HG02763 (cell line): ENCODE results near the gene GPC1.

ENCODE experiments used
- ATAC-seq: cut with Tn5 transposase; IDR thresholded peaks from one replicate; pipeline ENCODE4 v1.9.1; 2021; ENCODE audit warnings: mild to moderate bottlenecking, moderate library complexity; ENCODE audit not compliant: unreplicated experiment

The GPC1 gene

GRCh38 chr2:240411261-240412160 lies 24.0 kb upstream of the GPC1 start:
- ATAC-seq = no peak

- no peak for ATAC-seq
Measured at GRCh38 chr2:240412211-240412861, 23.1 kb upstream of the GPC1 start.

- ATAC-seq = no peak
Measured at GRCh38 chr2:240412975-240413812, 22.3 kb upstream of the GPC1 start.

- ATAC-seq = no peak
Measured at GRCh38 chr2:240413813-240414429, 21.5 kb upstream of the GPC1 start.

GRCh38 chr2:240416821-240417220 lies 18.6 kb upstream of the GPC1 start:
- no peak for ATAC-seq

- ATAC-seq = no peak
Measured at GRCh38 chr2:240418311-240418710, 17.2 kb upstream of the GPC1 start.

- no peak for ATAC-seq
Measured at GRCh38 chr2:240419271-240419670, 16.2 kb upstream of the GPC1 start.

GRCh38 chr2:240419723-240420122 lies 15.7 kb upstream of the GPC1 start:
- ATAC-seq = no peak

GRCh38 chr2:240420206-240421104 lies 15.0 kb upstream of the GPC1 start:
- no peak for ATAC-seq

- ATAC-seq = no peak
Measured at GRCh38 chr2:240421381-240421780, 14.1 kb upstream of the GPC1 start.

- ATAC-seq = no peak
Measured at GRCh38 chr2:240422658-240423329, 12.7 kb upstream of the GPC1 start.

- no peak for ATAC-seq
Measured at GRCh38 chr2:240423788-240424191, 11.7 kb upstream of the GPC1 start.

- no peak for ATAC-seq
Measured at GRCh38 chr2:240424341-240425235, 10.9 kb upstream of the GPC1 start.

- ATAC-seq = no peak
Measured at GRCh38 chr2:240425236-240425615, 10.2 kb upstream of the GPC1 start.

- no peak for ATAC-seq
Measured at GRCh38 chr2:240425697-240426096, 9.8 kb upstream of the GPC1 start.

- no peak for ATAC-seq
Measured at GRCh38 chr2:240426845-240427721, 8.4 kb upstream of the GPC1 start.

- no peak for ATAC-seq
Measured at GRCh38 chr2:240427729-240428128, 7.7 kb upstream of the GPC1 start.
